GM23338 (cell line): ENCODE measurements around the gene CACNB2.

ENCODE experiments used
- CREB1 ChIP-seq: fragments of 250-450 bp; sonication (Bioruptor Pico); IDR thresholded peaks from 2 replicates; pipeline ENCODE4 v1.5.0; 2020; ENCODE audit warnings: low read depth, mild to moderate bottlenecking, moderate library complexity
- EZH2 ChIP-seq: fragments of 200-600 bp; sonication (generic); IDR thresholded peaks from one replicate; pipeline ENCODE4 v1.8.0; 2017; ENCODE audit warnings: antibody characterized with exemption, mild to moderate bottlenecking, low read depth; ENCODE audit not compliant: unreplicated experiment
- EZH2phosphoT487 ChIP-seq: fragments of 200-600 bp; sonication (generic); IDR thresholded peaks from one replicate; pipeline ENCODE4 v1.8.1; 2018; ENCODE audit warnings: antibody characterized with exemption; ENCODE audit not compliant: unreplicated experiment
- JUNB ChIP-seq: IDR thresholded peaks from one replicate; pipeline ENCODE4 v1.6.1; 2016; ENCODE audit warnings: antibody characterized with exemption; ENCODE audit not compliant: unreplicated experiment
- NANOG ChIP-seq: IDR thresholded peaks from 2 replicates; pipeline ENCODE4 v1.6.1; 2016; ENCODE audit warnings: antibody characterized with exemption, borderline replicate concordance
- POLR2AphosphoS5 ChIP-seq: IDR thresholded peaks from 2 replicates; pipeline ENCODE4 v1.6.1; 2016; ENCODE audit warnings: antibody characterized with exemption, low read depth
- ZNF331 ChIP-seq: fragments of 250-450 bp; sonication (Bioruptor Pico); IDR thresholded peaks from 2 replicates; pipeline ENCODE4 v1.5.0; 2020; ENCODE audit warnings: low read depth, mild to moderate bottlenecking, moderate library complexity
- TF ChIP-seq, protein P1 (sequence below), 2 experiments: fragments of 200-600 bp in 1 of 2; sonication (generic) in 1 of 2; conservative IDR thresholded peaks; 2 replicates each; pipeline versions ENCODE4 v1.5.1 to v1.6.1; 2016 to 2017; ENCODE audit warnings: antibody characterized with exemption in 2 of 2, low read depth in 2 of 2, mild to moderate bottlenecking in 2 of 2, moderate library complexity in 1 of 2

DNA sequence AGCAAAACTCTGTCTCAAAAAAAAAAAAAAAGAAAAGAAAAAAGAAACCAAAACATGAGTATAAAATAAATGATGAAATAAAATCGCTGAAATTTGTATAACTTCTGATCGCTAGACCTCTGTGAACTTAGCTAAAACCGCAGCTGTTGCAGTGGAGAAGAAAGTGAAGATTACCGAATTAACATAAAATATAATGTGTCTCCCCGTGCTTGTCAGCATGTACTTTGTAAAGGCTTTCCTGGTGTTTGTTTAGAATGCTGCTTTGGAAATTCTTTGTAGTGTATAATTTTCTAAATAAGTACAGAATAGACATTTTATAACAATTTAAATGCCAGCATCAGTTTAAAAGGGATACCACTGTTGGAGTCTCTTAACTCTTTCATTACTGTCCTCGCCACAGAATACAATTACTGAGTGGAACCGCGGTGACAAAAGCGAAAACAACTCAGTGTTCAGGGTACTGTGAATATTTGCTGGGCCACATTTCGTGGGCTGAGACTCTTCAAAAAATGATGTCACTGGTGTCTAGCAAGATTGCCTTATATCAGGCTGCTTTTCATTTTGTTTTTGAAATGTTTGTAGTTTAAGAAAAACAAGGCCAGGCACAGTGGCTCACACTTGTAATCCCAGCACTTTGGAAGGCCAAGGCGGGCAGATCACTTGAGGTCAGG is 343.4 kb downstream of the CACNB2 start:
- TF ChIP-seq, protein P1, sequence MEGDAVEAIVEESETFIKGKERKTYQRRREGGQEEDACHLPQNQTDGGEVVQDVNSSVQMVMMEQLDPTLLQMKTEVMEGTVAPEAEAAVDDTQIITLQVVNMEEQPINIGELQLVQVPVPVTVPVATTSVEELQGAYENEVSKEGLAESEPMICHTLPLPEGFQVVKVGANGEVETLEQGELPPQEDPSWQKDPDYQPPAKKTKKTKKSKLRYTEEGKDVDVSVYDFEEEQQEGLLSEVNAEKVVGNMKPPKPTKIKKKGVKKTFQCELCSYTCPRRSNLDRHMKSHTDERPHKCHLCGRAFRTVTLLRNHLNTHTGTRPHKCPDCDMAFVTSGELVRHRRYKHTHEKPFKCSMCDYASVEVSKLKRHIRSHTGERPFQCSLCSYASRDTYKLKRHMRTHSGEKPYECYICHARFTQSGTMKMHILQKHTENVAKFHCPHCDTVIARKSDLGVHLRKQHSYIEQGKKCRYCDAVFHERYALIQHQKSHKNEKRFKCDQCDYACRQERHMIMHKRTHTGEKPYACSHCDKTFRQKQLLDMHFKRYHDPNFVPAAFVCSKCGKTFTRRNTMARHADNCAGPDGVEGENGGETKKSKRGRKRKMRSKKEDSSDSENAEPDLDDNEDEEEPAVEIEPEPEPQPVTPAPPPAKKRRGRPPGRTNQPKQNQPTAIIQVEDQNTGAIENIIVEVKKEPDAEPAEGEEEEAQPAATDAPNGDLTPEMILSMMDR (conservative IDR thresholded peaks at IDR 0.05; ENCODE audit: low read depth in 2 of 2), result no peak
- no peak for TF ChIP-seq EZH2
- no peak for TF ChIP-seq JUNB
- no peak for TF ChIP-seq ZNF331
- no peak for TF ChIP-seq EZH2phosphoT487
- TF ChIP-seq POLR2AphosphoS5, result no peak
- no peak for TF ChIP-seq CREB1 (CRISPR knock-in tag)
- TF ChIP-seq NANOG, result no peak
